HT-29 (cell line): ENCODE data around the gene PKNOX2. TPM values are rescaled to one million over a fixed set of nuclear protein-coding genes. Genes with fewer than 3 reads are reported as not detected.

ENCODE experiments used
- DNase-seq: peaks from one replicate; pipeline ENCODE4 v3.0.0-alpha.2; 2015; ENCODE audit warnings: low spot score
- total RNA-seq: library from RNA; depleted of rRNA; stranded (reverse); fragments of >200 nt; shearing (Covaris generic); gene quantifications from 2 replicates; pipeline ENCODE4 v1.2.3, GENCODE V29; 2014

PKNOX2 gene
- total RNA-seq, 1 experiment from 2014 or later, result not detected

- DNase-seq, result peak; percentile 60
Observed at GRCh38 chr11:125404811-125405790, 240.6 kb downstream of the PKNOX2 start.

GRCh38 chr11:125407046-125407445 lies 242.5 kb downstream of the PKNOX2 start:
- DNase-seq, result no peak

GRCh38 chr11:125408311-125408711 lies 243.8 kb downstream of the PKNOX2 start:
- DNase-seq, result no peak

GRCh38 chr11:125410091-125410490 lies 245.5 kb downstream of the PKNOX2 start:
- no peak for DNase-seq

GRCh38 chr11:125412177-125412496 lies 247.6 kb downstream of the PKNOX2 start:
- no peak for DNase-seq

GRCh38 chr11:125412509-125412908 lies 248.0 kb downstream of the PKNOX2 start:
- DNase-seq, result no peak

- no peak for DNase-seq
Observed at GRCh38 chr11:125413226-125413625, 248.7 kb downstream of the PKNOX2 start.

GRCh38 chr11:125414121-125414520 lies 249.6 kb downstream of the PKNOX2 start:
- no peak for DNase-seq

GRCh38 chr11:125416981-125417935 lies 252.7 kb downstream of the PKNOX2 start:
- DNase-seq, result no peak

- no peak for DNase-seq
Observed at GRCh38 chr11:125418396-125418795, 253.8 kb downstream of the PKNOX2 start.

GRCh38 chr11:125422681-125423080 lies 258.1 kb downstream of the PKNOX2 start:
- no peak for DNase-seq

- peak; percentile 53 for DNase-seq
Observed at GRCh38 chr11:125423247-125423849, 258.8 kb downstream of the PKNOX2 start.

GRCh38 chr11:125425601-125426000 lies 261.1 kb downstream of the PKNOX2 start:
- no peak for DNase-seq

- DNase-seq, result no peak
Observed at GRCh38 chr11:125426818-125427528, 262.4 kb downstream of the PKNOX2 start.

- DNase-seq, result no peak
Observed at GRCh38 chr11:125428486-125429173, 264.1 kb downstream of the PKNOX2 start.

GRCh38 chr11:125429174-125429707 lies 264.7 kb downstream of the PKNOX2 start:
- peak; percentile 74 for DNase-seq

GRCh38 chr11:125429807-125430678 lies 265.5 kb downstream of the PKNOX2 start:
- no peak for DNase-seq

GRCh38 chr11:125431009-125431408 lies 266.5 kb downstream of the PKNOX2 start:
- DNase-seq, result no peak

GRCh38 chr11:125431481-125431880 lies 266.9 kb downstream of the PKNOX2 start:
- DNase-seq, result no peak
